NCI-H2107 treated with DMSO at 0.1 percent for 48 hours (cell line): ENCODE results near the gene PARP1.
"Not testable (repeated sequence)": the region's sequence is repeated elsewhere in the genome, so short reads cannot be mapped to it uniquely, and the experiment has no call there.

Experiments
- DNase-seq: peaks from one replicate; lab custom pipeline; 2025; ENCODE audit not compliant: unreplicated experiment; lab: John Stamatoyannopoulos, UW

The PARP1 gene

GRCh38 chr1:226355016-226355415 is 52.9 kb downstream of the PARP1 start:
- no peak for DNase-seq

GRCh38 chr1:226353698-226354525 is 54.0 kb downstream of the PARP1 start:
- DNase-seq = no peak

DNA sequence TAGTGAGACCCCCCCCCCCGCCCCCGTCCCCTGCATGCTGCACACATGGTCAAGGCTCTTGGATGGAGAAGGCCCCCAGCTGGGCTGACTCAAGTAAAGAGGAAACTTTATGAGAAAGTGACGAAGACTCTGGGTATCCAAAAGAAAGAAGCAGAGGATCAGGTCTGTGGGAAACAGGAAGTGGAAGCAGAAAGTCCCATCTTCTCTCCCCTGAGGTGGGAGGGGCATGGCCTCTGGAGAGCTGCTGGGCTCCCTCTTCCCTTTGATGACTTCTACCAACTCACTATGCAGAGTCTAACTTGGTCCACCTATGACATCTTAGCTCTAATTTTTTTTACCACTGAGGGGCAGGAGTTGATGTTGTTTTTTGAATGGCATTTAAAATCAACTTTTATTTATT is 56.2 kb downstream of the PARP1 start:
- DNase-seq = no peak

DNA sequence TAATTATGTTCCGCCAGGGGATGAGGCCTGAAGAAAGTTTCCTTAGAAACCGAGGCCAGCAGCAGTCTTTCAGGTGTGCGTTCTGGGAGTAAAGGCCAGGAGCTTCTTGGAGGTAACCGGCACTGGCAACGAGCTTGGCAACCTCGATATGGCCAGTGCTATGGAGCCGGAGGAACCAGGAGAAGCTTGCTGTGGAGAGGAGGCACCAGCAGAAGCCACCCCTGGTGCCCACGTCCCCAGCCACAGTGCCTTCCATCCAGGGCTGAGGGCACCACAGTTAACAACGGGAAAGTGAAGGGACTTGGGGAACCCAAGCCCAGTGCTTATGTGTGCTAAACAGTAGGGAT is 57.4 kb downstream of the PARP1 start:
- no peak for DNase-seq

- no peak for DNase-seq
Measured at GRCh38 chr1:226349801-226350518, 57.9 kb downstream of the PARP1 start.

- no peak for DNase-seq
Measured at GRCh38 chr1:226349081-226349480, 58.8 kb downstream of the PARP1 start.

GRCh38 chr1:226344441-226345259 is 63.2 kb downstream of the PARP1 start:
- DNase-seq = no peak

DNA sequence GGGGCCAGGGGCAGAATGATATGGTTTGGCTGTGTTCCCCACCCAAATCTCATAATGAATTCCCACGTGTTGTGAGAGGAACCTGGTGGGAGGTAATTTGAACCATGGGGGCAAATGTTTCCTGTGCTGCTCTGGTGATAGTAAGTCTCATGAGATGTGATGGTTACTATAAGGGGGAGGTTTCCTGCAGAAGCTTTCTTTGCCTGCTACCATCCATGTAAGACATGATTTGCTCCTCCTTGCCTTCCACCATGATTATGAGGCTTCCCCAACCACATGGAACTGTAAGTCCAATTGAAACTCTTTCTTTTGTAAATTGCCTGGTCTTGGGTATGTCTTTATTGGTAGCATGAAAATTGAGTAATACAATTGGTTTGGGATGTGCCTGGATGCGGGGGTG is 65.2 kb downstream of the PARP1 start:
- no peak for DNase-seq

DNA sequence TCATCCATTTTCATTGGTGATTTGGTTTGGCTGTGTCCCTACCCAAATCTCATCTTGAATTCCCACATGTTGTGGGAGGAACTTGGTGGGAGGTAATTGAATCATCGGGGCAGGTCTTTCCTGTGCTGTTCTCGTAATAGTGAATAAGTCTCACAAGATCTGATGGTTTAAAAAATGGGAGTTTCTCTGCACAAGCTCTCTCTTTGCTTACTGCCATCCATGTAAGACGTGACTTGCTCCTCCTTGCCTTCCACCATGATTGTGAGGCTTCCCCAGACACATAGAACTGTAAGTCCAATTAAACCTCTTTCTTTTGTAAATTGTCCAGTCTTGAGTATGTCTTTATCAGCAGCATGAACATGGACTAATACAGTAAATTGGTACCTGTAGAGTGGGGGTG is 67.8 kb downstream of the PARP1 start:
- DNase-seq = not testable (repeated sequence)

DNA sequence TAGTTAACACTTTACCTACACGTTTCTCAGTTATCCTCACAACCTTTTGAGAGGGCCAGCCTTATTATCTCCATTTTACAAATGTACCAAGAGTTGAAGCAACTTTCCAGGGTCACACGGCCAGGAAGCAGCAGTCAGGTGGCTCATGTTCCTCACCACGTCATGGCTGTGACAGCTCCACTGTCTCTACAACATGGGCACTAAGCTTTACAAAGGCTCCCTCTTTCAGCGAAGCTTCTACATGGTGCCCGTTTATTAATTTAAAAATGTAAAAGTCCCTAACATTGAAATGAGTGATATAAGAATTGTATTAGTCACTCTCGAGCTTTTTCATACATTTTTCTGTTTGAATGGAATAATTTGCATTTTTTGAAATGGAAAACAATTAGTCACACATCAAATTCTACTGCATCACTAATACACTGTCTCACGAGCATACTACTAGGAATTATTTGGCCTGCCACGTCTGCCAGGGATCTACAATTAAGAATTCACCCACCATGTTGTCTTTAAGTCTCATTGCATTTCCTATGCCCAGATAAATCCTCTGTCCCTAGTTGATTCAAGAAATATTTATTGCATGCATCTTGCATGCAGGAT is 70.5 kb downstream of the PARP1 start:
- no peak for DNase-seq

GRCh38 chr1:226335661-226336060 is 72.2 kb downstream of the PARP1 start:
- DNase-seq = no peak

DNA sequence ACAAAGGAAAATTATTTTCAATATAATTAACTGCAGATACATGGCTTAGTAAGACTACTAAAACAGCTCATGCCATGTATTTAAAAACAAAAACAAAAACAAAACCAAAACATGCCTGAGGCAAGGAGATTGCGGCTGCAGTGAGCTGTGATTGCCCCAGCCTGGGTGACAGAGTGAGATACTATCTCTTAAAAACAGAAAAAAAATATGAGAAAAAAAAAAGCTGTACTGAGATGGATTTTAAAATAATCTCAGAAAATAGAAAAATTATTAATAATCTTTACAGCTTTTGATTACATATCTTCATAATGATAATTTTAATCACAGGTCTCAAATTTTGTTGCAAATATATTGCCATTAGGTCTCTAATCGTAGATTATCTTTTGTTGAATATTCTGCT is 74.9 kb downstream of the PARP1 start:
- no peak for DNase-seq

- DNase-seq = no peak
Measured at GRCh38 chr1:226329237-226329636, 78.7 kb downstream of the PARP1 start.

- DNase-seq = no peak
Measured at GRCh38 chr1:226327761-226328162, 80.1 kb downstream of the PARP1 start.

DNA sequence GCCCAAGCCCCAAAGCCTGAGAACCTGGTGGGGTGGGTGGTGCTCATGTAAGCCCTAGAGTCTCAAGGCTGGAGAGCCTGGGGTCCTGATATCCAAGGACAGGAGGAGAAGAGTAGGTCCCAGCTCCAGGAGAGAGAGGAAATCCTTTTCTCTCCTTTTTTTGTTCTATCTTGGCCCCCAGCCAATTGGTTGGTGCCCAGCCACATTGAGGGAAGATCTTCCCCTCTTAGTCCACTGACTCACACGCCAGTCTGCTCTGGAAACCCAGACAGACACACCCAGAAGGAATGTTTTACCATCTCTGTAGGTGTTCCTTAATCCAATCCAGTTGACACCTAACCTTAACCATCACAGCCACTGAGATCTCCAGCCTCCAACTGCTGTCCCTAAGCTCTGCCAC is 82.7 kb downstream of the PARP1 start:
- DNase-seq = no peak

GRCh38 chr1:226324479-226324878 is 83.4 kb downstream of the PARP1 start:
- DNase-seq = no peak

- no peak for DNase-seq
Measured at GRCh38 chr1:226322986-226323385, 84.9 kb downstream of the PARP1 start.

- DNase-seq = no peak
Measured at GRCh38 chr1:226320930-226321329, 87.0 kb downstream of the PARP1 start.

DNA sequence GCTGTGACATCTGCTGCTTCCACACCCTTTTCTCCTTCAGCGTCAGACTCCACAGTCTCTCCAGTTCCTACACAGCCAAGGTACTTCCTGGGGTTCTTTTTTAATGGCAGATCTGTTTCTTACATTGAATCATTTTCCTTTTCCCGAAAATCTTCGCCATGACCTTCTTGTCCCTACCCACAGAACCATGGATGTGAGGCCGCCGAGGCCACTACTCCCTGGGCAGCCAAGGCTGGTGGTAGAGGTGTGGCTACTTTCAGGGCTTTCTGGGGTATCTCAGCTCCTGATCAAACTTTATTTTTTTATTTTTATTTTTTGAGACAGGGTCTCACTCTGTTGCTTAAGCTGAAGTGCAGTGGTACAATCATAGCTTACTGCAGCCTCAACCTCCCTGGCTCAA is 89.4 kb downstream of the PARP1 start:
- DNase-seq = no peak

DNA sequence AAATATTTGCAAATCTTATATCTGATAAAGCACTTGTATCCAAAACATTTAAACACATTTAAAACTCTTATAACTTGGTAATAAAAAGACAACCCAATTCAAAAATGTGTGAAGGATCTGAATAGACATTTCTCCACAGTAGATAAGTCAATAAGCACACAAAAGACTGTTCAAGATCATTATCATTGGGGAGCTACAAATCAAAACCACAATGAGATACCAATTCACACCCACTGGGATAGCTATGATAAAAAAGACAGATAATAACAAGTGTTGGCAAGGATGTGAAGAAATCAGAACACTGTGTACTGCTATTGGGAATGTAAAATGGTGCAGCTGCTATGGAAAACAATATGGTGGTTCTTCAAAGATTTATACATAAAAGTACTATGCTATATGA is 93.8 kb downstream of the PARP1 start:
- DNase-seq = no peak

DNA sequence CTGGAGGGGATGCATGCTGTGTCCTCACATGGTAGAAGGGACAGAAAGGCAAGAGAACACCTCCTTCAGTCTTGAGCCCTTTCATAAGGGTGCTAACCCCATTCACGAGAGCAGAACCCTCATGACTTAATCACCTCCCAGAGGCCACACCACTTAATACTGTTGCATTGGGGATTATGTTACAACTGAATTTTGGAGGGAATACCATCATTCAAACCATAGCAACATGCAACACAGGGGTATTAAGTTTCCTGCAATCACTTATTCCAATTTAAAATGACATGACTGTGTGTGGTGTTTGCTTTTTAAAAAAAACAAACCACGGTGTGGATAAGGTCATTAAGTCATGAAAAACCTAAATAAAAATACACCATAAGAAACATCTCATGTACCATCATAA is 95.8 kb downstream of the PARP1 start:
- DNase-seq = no peak
